Measurements from ENCODE around the gene NPIPA7.
"Not testable (repeated sequence)": the region's sequence is repeated elsewhere in the genome, so short reads cannot be mapped to it uniquely, and the experiment has no call there.

Gene NPIPA7

DNA sequence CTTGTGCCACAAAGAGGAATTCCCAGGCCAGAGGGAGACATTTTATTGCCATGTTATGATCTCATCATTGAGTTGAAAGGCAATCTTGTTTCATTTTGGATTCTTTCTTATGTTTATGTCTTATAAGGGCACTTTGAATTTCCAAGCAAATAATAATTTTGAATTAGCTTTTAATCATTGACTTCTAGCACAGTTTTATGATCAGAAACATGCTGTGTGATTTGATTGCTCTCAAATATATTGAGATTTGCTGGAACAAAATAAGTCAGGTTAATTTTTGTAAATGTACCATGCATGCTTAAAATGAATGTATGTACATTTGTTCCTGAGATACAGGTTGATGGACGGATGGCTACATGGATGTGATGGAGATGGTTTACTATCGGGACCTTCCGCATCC lies at the start of gene NPIPA7:
Gene NPIPA7 (plus strand): TSS at position 301 of the 400 bp plus-strand sequence. CDS start 105 bp downstream, outside the sequence.
- not testable (repeated sequence) for ATAC-seq

GRCh38 chr16:16331466-16331865 lies 47.5 kb upstream of the NPIPA7 start:
- not testable (repeated sequence) for ATAC-seq

DNA sequence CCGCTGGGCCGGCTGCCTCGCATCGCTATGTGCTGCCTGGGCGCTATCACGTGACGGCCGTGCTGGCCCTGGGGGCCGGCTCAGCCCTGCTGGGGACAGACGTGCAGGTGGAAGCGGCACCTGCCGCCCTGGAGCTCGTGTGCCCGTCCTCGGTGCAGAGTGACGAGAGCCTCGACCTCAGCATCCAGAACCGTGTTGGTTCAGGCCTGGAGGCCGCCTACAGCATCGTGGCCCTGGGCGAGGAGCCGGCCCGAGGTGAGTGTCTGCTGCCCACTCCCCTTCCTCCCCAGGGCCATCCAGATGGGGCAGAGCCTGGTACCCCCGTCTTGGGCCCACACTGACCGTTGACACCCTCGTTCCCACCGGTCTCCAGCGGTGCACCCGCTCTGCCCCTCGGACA lies 21.4 kb upstream of the NPIPA7 start:
- ATAC-seq, result not testable (repeated sequence)

DNA sequence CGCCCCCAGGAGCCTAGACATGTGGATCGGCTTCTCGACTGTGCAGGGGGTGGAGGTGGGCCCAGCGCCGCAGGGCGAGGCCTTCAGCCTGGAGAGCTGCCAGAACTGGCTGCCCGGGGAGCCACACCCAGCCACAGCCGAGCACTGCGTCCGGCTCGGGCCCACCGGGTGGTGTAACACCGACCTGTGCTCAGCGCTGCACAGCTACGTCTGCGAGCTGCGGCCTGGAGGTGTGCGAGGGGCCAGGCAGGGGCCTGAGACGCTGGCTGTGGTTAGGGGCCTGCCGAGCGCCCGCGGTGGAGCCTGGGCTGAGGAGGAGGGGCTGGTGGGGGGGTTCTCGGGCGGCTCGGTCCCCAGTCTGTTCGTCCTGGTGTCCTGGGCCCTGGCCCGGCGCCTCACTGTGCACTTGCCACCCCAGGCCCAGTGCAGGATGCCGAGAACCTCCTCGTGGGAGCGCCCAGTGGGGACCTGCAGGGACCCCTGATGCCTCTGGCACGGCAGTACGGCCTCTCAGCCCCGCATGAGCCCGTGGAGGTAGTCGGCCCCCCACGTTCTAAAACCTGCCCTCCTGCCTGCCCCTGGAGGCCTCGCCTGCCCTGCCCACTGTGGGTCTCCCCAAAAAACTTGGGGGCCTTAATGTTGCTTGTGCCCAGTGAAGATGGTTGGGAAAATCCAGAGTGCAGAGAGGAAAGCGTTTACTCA lies 20.2 kb upstream of the NPIPA7 start:
- not testable (repeated sequence) for ATAC-seq

- not testable (repeated sequence) for ATAC-seq
These were observed 15.3 kb upstream of the NPIPA7 start for GRCh38 chr16:16363595-16363994.

DNA sequence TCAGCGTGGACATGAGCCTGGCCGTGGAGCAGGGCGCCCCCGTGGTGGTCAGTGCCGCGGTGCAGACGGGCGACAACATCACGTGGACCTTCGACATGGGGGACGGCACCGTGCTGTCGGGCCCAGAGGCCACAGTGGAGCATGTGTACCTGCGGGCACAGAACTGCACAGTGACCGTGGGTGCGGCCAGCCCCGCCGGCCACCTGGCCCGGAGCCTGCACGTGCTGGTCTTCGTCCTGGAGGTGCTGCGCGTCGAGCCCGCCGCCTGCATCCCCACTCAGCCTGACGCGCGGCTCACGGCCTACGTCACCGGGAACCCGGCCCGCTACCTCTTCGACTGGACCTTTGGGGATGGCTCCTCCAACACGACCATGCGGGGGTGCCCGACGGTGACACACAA lies 14.8 kb upstream of the NPIPA7 start:
- ATAC-seq, result not testable (repeated sequence)

DNA sequence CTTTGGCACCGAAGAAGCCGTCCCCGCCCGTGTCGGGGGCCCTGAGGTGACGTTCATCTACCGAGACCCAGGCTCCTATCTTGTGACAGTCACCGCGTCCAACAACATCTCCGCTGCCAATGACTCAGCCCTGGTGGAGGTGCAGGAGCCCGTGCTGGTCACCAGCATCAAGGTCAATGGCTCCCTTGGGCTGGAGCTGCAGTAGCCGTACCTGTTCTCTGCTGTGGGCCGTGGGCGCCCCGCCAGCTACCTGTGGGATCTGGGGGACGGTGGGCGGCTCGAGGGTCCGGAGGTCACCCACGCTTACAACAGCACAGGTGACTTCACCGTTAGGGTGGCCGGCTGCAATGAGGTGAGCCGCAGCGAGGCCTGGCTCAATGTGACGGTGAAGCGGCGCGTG lies 14.2 kb upstream of the NPIPA7 start:
- ATAC-seq, result not testable (repeated sequence)

DNA sequence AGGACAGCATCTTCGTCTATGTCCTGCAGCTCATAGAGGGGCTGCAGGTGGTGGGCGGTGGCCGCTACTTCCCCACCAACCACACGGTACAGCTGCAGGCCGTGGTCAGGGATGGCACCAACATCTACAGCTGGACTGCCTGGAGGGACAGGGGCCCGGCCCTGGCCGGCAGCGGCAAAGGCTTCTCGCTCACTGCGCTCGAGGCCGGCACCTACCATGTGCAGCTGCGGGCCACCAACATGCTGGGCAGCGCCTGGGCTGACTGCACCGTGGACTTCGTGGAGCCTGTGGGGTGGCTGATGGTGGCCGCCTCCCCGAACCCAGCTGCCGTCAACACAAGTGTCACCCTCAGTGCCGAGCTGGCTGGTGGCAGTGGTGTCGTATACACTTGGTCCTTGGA lies 13.6 kb upstream of the NPIPA7 start:
- not testable (repeated sequence) for ATAC-seq

DNA sequence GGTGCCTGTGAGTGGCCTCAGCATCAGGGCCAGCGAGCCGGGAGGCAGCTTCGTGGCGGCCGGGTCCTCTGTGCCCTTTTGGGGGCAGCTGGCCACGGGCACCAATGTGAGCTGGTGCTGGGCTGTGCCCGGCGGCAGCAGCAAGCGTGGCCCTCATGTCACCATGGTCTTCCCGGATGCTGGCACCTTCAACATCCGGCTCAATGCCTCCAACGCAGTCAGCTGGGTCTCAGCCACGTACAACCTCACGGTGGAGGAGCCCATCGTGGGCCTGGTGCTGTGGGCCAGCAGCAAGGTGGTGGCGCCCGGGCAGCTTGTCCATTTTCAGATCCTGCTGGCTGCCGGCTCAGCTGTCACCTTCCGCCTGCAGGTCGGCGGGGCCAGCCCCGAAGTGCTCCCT lies 13.1 kb upstream of the NPIPA7 start:
- not testable (repeated sequence) for ATAC-seq

DNA sequence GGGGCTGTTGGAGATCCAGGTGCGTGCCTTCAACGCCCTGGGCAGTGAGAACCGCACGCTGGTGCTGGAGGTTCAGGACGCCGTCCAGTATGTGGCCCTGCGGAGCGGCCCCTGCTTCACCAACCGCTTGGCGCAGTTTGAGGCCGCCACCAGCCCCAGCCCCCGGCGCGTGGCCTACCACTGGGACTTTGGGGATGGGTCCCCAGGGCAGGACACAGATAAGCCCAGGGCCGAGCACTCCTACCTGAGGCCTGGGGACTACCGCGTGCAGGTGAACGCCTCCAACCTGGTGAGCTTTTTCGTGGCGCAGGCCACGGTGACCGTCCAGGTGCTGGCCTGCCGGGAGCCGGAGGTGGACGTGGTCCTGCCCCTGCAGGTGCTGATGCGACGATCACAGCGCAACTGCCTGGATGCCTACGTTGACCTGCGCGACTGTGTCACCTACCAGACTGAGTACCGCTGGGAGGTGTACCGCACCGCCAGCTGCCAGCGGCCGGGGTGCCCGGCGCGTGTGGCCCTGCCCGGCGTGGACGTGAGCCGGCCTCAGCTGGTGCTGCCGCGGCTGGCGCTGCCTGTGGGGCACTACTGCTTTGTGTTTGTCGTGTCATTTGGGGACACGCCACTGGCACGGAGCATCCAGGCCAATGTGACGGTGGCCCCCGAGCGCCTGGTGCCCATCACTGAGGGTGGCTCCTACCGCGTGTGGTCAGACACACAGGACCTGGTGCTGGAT lies 12.2 kb upstream of the NPIPA7 start:
- peak in 1 of 2 donors; percentile 7 for ATAC-seq

- not testable (repeated sequence) for ATAC-seq
These were observed 11.7 kb upstream of the NPIPA7 start for GRCh38 chr16:16367285-16367628.

DNA sequence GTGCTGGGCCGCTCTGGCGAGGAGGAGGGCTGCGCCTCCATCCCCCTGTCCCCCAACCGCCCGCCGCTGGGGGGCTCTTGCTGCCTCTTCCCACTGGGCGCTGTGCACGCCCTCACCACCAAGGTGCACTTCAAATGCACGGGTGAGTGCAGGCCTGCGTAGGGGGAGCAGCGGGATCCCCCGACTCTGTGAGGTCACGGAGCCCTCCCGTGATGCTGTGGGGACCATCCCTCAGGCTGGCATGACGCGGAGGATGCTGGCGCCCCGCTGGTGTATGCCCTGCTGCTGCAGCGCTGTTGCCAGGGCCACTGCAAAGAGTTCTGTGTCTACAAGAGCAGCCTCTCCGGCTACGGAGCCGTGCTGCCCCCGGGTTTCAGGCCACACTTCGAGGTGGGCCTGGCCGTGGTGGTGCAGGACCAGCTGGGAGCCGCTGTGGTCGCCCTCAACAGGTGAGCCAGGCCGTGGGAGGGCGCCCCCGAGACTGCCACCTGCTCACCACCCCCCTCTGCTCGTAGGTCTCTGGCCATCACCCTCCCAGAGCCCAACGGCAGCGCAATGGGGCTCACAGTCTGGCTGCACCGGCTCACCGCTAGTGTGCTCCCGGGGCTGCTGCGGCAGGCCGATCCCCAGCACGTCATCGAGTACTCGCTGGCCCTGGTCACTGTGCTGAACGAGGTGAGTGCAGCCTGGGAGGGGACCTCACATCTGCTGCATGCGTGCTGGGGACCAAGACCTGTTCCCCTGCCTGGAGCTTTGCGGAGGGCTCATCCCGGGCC lies 9.7 kb upstream of the NPIPA7 start:
- not testable (repeated sequence) for ATAC-seq

DNA sequence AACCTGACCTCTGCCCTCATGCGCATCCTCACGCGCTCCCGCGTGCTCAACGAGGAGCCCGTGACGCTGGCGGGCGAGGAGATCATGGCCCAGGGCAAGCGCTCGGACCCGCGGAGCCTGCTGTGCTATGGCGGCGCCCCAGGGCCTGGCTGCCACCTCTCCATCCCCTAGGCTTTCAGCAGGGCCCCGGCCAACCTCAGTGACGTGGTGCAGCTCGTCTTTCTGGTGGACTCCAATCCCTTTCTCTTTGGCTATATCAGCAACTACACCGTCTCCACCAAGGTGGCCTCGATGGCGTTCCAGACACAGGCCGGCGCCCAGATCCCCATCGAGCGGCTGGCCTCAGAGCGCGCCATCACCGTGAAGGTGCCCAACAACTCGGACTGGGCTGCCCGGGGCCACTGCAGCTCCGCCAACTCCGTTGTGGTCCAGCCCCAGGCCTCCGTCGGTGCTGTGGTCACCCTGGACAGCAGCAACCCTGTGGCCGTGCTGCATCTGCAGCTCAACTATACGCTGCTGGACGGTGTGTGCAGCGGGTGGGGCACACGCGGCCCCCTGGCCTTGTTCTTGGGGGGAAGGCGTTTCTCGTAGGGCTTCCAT lies 7.7 kb upstream of the NPIPA7 start:
- not testable (repeated sequence) for ATAC-seq

- ATAC-seq, result not testable (repeated sequence)
These were observed 4.7 kb upstream of the NPIPA7 start for GRCh38 chr16:16374192-16374591.

DNA sequence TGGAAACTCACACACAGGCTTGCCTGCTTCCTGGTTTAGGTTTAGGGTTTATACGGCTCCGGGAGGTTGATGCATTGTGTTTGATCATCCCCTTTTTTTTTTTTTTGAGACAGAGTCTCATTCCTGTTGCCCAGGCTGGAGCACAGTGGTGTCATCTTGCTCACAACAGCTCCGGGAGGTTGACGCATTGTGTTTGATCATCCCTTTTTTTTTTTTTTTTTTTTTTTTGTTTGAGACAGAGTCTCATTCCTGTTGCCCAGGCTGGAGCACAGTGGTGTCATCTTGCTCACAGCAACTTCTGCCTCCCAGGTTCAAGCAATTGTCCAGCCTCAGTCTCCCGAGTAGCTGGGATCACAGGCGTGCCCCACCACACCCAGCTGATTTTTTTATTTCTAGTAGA lies 20.7 kb downstream of the NPIPA7 start:
- ATAC-seq, result not testable (repeated sequence)

- ATAC-seq, result not testable (repeated sequence)
These were observed 23.4 kb downstream of the NPIPA7 start for GRCh38 chr16:16402333-16402732.

GRCh38 chr16:16404283-16404682 lies 25.3 kb downstream of the NPIPA7 start:
- not testable (repeated sequence) for ATAC-seq

DNA sequence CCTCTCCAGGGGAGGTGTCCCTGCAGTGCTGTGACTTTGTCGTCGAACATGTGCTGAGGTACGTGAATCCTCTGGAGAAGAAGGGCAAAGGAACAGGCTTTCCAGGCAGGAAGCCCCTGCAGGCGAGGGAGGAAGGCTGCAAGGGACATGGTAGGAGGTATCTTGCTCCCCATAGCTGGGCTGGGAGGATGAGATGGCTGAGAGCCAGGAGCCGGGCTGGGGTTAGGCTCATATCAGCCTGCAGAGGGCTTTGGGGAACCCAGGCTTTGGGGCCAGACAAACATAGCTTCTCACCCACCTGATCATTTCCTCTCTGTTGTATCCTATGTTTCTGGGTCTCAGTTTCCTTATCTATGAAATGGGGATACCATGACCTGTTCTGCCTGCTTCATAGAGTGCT lies 26.5 kb downstream of the NPIPA7 start:
- not testable (repeated sequence) for ATAC-seq

GRCh38 chr16:16408430-16408829 lies 29.5 kb downstream of the NPIPA7 start:
- not testable (repeated sequence) for ATAC-seq

- not testable (repeated sequence) for ATAC-seq
These were observed 34.8 kb downstream of the NPIPA7 start for GRCh38 chr16:16413773-16414172.

DNA sequence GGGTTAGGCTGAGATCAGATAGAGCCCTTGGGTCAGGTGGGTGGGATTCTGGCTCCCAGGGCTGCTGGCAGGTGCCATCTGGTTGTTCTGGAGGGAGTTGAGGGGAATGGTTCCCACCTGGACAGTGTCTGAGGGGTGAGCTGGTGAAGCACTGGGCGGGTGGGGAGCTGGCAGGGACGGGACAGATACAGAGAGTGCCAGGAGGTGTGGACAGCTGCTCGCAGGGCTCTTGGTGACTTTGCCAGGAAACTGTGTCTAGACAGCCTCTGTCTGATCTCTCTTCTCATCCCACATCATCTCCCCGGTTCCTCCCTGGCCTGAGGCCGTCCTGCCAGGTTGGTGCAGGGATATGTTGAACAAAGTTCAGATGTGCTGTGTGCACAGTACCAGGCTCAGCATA lies 38.1 kb downstream of the NPIPA7 start:
- ATAC-seq, result peak in 1 of 2 donors; percentile 6

DNA sequence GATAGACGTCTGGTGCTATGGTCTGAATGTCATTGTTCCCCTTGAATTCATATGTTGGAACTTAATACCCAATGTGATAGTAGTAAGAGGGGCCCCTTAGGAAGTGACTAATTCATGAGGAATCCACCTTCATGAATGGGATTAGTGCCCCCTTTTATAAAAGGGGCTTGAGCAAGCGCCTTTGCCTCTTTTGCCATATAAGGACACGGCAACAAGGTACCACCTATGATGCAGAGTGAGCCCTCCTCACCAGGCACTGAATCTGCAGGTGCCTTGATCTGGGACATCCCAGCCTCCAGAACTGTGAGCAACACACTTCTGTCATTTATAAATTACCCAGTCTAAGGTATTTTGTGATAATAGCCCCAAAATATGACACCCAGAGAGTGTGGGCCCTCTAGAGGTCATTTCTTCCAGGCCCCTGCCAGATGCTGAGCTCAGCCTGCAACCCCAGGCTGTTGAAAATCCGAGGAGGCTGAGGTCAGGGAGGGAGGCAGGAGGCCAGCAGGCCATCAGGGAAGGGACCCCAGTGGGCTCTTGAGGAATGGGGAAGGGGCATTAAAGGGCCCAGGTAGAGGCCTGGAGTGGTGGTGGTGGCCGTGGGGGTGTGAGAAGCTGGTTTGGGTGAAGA lies 39.1 kb downstream of the NPIPA7 start:
- not testable (repeated sequence) for ATAC-seq
